ENCODE measurements around the gene AGBL1. TPM values are rescaled to one million over a fixed set of nuclear protein-coding genes. Genes with fewer than 3 reads are reported as not detected.

Gene AGBL1
- total RNA-seq, 1 donor from 2014 or later, result not detected

DNA sequence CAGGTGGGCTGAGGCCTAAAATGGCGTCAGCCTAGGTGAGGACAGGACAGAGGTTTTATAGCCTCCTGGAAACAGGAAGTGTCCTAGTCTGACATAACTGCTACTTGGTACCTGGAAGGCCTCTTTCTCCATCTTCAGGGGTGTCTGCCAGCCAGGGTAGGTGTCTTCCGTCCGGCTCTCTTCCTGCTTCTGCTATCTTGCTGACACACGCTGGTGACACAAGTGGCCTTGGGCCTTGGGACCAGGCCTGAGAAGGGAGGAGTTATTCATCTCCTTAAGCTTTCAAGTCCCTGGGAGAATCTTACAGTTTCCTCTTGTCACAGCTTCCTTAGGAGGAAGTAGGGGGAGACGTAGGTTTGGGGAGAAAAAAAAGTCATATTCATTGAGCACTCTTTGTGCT, 551.3 kb downstream of the AGBL1 start:
- peaks cover 3% of the 10 kb centered on the region for H3K4me1 Mint-ChIP-seq (ENCODE audit: low read depth, unreplicated experiment)
- no peaks in the 10 kb centered on the region for H3K27me3 Mint-ChIP-seq (ENCODE audit: low read depth, unreplicated experiment)
- Histone ChIP-seq H3K9me3 (ENCODE audit: insufficient read depth, low read depth, low read length) (no peaks in the 10 kb centered on the region), H3K9ac (ENCODE audit: low read length) (no peak overlapping the region), H3K36me3 (ENCODE audit: insufficient read depth, low read length) (no peaks in the 10 kb centered on the region), H3K27me3 (ENCODE audit: insufficient read depth, low read length) (no peaks in the 10 kb centered on the region), H2AFZ (ENCODE audit: low read depth, low read length) (no peak overlapping the region), H3K79me2 (ENCODE audit: insufficient read depth, low read length) (no peaks in the 10 kb centered on the region), H4K20me1 (ENCODE audit: insufficient read depth, low read length) (no peaks in the 10 kb centered on the region), H3K4me3 (ENCODE audit: insufficient read depth, low read depth, low read length) (no peak overlapping the region), H3K27ac (ENCODE audit: low read depth, low read length) (no peak overlapping the region), H3K4me2 (ENCODE audit: low read length) (no peak overlapping the region), H3K4me1 (ENCODE audit: insufficient read depth, low read length) (no peaks in the 10 kb centered on the region)
- H3K4me3 Mint-ChIP-seq (ENCODE audit: unreplicated experiment), result no peak overlapping the region
- FAIRE-seq (no peak), DNase-seq (ENCODE audit: low read depth) (no peak)
- H3K36me3 Mint-ChIP-seq (ENCODE audit: low read depth, unreplicated experiment), result no peaks in the 10 kb centered on the region
- peaks cover 5% of the 10 kb centered on the region for H3K9me3 Mint-ChIP-seq (ENCODE audit: unreplicated experiment)
- TF ChIP-seq EZH2 (IDR thresholded peaks at IDR 0.05; ENCODE audit: insufficient read depth, low read length) (no peak), CTCF (IDR thresholded peaks at IDR 0.05; ENCODE audit: insufficient read depth, low read depth, low read length) (no peak)
- peak overlapping the region; percentile 50 for H3K27ac Mint-ChIP-seq (ENCODE audit: unreplicated experiment)

- Mint-ChIP-seq H3K9me3 (ENCODE audit: unreplicated experiment) (peaks cover 3% of the 10 kb centered on the region), H3K27ac (ENCODE audit: unreplicated experiment) (no peak overlapping the region), H3K4me3 (ENCODE audit: unreplicated experiment) (no peak overlapping the region), H3K36me3 (ENCODE audit: low read depth, unreplicated experiment) (no peaks in the 10 kb centered on the region), H3K4me1 (ENCODE audit: low read depth, unreplicated experiment) (peaks cover 3% of the 10 kb centered on the region), H3K27me3 (ENCODE audit: low read depth, unreplicated experiment) (no peaks in the 10 kb centered on the region)
- Histone ChIP-seq H3K4me2 (ENCODE audit: low read length) (no peak overlapping the region), H3K4me1 (ENCODE audit: insufficient read depth, low read length) (no peaks in the 10 kb centered on the region), H3K27ac (ENCODE audit: low read depth, low read length) (no peak overlapping the region), H3K4me3 (ENCODE audit: insufficient read depth, low read depth, low read length) (no peak overlapping the region), H3K9me3 (ENCODE audit: insufficient read depth, low read depth, low read length) (no peaks in the 10 kb centered on the region), H3K9ac (ENCODE audit: low read length) (no peak overlapping the region), H3K36me3 (ENCODE audit: insufficient read depth, low read length) (no peaks in the 10 kb centered on the region), H3K79me2 (ENCODE audit: insufficient read depth, low read length) (no peaks in the 10 kb centered on the region), H4K20me1 (ENCODE audit: insufficient read depth, low read length) (no peaks in the 10 kb centered on the region), H2AFZ (ENCODE audit: low read depth, low read length) (no peak overlapping the region), H3K27me3 (ENCODE audit: insufficient read depth, low read length) (no peaks in the 10 kb centered on the region)
- FAIRE-seq (no peak), DNase-seq (ENCODE audit: low read depth) (no peak)
- TF ChIP-seq CTCF (IDR thresholded peaks at IDR 0.05; ENCODE audit: insufficient read depth, low read depth, low read length) (no peak), EZH2 (IDR thresholded peaks at IDR 0.05; ENCODE audit: insufficient read depth, low read length) (no peak)
These were observed 554.5 kb downstream of the AGBL1 start for GRCh38 chr15:86634146-86634545.

DNA sequence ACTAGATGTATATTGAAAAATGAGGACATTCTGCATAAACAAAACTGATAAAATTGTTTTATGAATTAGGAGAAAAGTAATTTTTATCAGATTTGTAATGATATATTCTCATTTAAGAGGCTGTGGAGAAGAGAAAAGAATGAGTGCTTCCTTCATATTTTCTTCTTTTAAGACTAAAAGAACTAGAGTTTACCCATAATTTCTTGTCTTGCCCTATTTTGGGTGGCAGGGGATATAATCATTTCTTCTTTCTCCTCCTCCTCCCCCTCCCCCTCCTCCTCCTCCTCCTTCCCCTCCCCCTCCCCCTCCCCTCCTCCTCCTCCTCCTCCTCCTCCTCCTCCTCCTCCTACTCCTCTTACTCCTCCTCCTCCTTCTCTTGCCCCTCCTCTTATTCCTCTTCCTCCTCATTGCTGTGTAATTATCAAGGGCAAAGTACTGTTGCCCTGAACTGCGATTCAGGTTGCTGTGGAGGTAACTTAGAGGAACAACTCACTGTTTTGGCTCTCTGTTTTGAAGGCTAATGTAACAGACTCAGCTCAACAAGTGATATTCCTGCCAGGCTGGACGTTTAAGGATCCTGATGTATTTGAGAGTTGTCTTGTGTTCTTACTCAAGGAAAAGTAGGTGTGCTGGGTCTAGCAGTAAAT, 555.4 kb downstream of the AGBL1 start:
- no peaks in the 10 kb centered on the region for H3K4me1 ChIP-seq (ENCODE audit: insufficient read depth, low read length)
- DNase-seq (ENCODE audit: low read depth) (no peak), FAIRE-seq (no peak)
- Mint-ChIP-seq H3K36me3 (ENCODE audit: low read depth, unreplicated experiment) (no peaks in the 10 kb centered on the region), H3K9me3 (ENCODE audit: unreplicated experiment) (peaks cover 3% of the 10 kb centered on the region), H3K4me1 (ENCODE audit: low read depth, unreplicated experiment) (peaks cover under 1% of the 10 kb centered on the region), H3K4me3 (ENCODE audit: unreplicated experiment) (no peak overlapping the region), H3K27me3 (ENCODE audit: low read depth, unreplicated experiment) (peaks cover 2% of the 10 kb centered on the region), H3K27ac (ENCODE audit: unreplicated experiment) (no peak overlapping the region)
- no peaks in the 10 kb centered on the region for H3K27me3 ChIP-seq (ENCODE audit: insufficient read depth, low read length)
- H3K36me3 ChIP-seq (ENCODE audit: insufficient read depth, low read length), result no peaks in the 10 kb centered on the region
- no peak overlapping the region for H2AFZ ChIP-seq (ENCODE audit: low read depth, low read length)
- H3K9me3 ChIP-seq (ENCODE audit: insufficient read depth, low read depth, low read length), result no peaks in the 10 kb centered on the region
- H3K79me2 ChIP-seq (ENCODE audit: insufficient read depth, low read length), result no peaks in the 10 kb centered on the region
- H3K4me3 ChIP-seq (ENCODE audit: insufficient read depth, low read depth, low read length), result no peak overlapping the region
- H4K20me1 ChIP-seq (ENCODE audit: insufficient read depth, low read length), result no peaks in the 10 kb centered on the region
- no peak overlapping the region for H3K4me2 ChIP-seq (ENCODE audit: low read length)
- no peak overlapping the region for H3K27ac ChIP-seq (ENCODE audit: low read depth, low read length)
- TF ChIP-seq EZH2 (IDR thresholded peaks at IDR 0.05; ENCODE audit: insufficient read depth, low read length), result no peak
- no peak for TF ChIP-seq CTCF (IDR thresholded peaks at IDR 0.05; ENCODE audit: insufficient read depth, low read depth, low read length)
- no peak overlapping the region for H3K9ac ChIP-seq (ENCODE audit: low read length)
